HG03108 (cell line): Measurements from ENCODE around the gene DBH.

ENCODE experiments used
- ATAC-seq: cut with Tn5 transposase; IDR thresholded peaks from one replicate; pipeline ENCODE4 v1.9.1; 2021; ENCODE audit warnings: moderate library complexity; ENCODE audit not compliant: unreplicated experiment

DBH gene

GRCh38 chr9:133642708-133643361 lies 6.7 kb downstream of the DBH start:
- ATAC-seq, result no peak

GRCh38 chr9:133643362-133643755 lies 7.2 kb downstream of the DBH start:
- no peak for ATAC-seq

- no peak for ATAC-seq
Measured at GRCh38 chr9:133643978-133644760, 8.0 kb downstream of the DBH start.

GRCh38 chr9:133645021-133645765 lies 9.0 kb downstream of the DBH start:
- ATAC-seq, result no peak

GRCh38 chr9:133647148-133647547 lies 11.0 kb downstream of the DBH start:
- no peak for ATAC-seq

GRCh38 chr9:133647765-133648469 lies 11.8 kb downstream of the DBH start:
- no peak for ATAC-seq

GRCh38 chr9:133649194-133649593 lies 13.0 kb downstream of the DBH start:
- ATAC-seq, result no peak

- ATAC-seq, result no peak
Measured at GRCh38 chr9:133650026-133650425, 13.9 kb downstream of the DBH start.

- ATAC-seq, result no peak
Measured at GRCh38 chr9:133653638-133654037, 17.5 kb downstream of the DBH start.

- ATAC-seq, result no peak
Measured at GRCh38 chr9:133654736-133655657, 18.8 kb downstream of the DBH start.

GRCh38 chr9:133655701-133656100 lies 19.5 kb downstream of the DBH start:
- ATAC-seq, result no peak

GRCh38 chr9:133656211-133657119 lies 20.3 kb downstream of the DBH start:
- no peak for ATAC-seq

- no peak for ATAC-seq
Measured at GRCh38 chr9:133657120-133657661, 21.0 kb downstream of the DBH start.

- ATAC-seq, result no peak
Measured at GRCh38 chr9:133658442-133659431, 22.6 kb downstream of the DBH start.

- ATAC-seq, result no peak
Measured at GRCh38 chr9:133659516-133659915, 23.4 kb downstream of the DBH start.

- ATAC-seq, result no peak
Measured at GRCh38 chr9:133661846-133662540, 25.8 kb downstream of the DBH start.
